HG03196 (cell line): ENCODE results near the gene KPNB1.

Source experiments
- ATAC-seq: cut with Tn5 transposase; IDR thresholded peaks from one replicate; pipeline ENCODE4 v1.9.1; 2021; ENCODE audit not compliant: unreplicated experiment

KPNB1 gene

GRCh38 chr17:47649153-47649971 is at the start of gene KPNB1:
KPNB1 (plus strand) TSS chr17:47649919; CDS start chr17:47650245, 326 bp downstream.
- peak; percentile 82 for ATAC-seq

DNA sequence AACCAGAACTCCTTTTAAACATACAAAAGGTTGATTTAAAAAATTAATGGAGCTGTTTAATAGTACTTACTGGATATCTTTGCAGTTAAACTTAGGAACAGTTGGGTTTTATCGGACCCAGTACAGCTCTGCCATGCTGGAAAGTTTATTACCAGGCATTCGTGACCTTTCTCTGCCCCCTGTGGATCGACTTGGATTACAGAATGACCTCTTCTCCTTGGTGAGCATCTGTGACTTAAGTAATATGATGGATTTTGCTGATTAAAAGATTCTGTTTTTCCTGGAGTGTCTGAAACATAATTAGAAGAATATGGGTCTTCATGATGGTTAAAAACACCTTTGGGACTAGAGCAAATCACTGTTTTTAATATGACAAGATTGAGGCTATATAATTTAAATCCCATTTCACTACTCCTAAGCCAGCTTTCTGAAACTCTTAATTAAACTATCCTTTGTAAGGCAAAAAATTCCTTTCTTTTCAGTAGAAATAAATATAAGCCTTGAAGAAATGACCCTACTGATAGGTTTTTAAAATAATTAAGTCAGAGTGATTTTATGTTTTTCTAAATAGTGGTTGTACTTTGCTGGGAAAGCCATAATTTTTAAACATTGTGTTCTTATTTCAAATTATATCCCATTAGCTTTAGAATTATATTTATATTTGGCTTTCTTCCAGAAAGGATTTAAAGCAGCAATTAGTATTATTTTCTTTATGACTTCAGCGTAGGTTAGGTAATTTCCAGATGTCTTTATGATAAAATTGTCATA is 45.7 kb upstream of the KPNB1 start:
- no peak for ATAC-seq

DNA sequence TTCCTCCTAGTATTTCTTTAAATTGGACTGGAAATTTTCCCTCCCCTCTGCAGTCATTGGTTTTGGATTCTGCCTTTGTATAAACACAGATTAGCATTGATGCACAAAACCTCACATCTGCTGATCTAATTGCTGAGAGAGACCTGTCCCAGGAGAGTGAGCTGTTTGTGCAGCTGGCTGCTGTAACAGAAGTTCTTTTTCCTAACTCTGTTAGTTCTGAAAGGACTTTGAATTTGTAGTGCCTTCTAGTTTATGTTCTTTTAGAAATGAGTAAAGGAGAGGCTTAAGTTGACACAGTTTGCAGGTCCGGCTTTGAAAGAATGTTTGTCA is 45.2 kb upstream of the KPNB1 start:
- no peak for ATAC-seq

GRCh38 chr17:47605011-47605410 is 44.7 kb upstream of the KPNB1 start:
- no peak for ATAC-seq

- no peak for ATAC-seq
These were observed 42.2 kb upstream of the KPNB1 start for GRCh38 chr17:47607481-47607880.

GRCh38 chr17:47611372-47612350 is 38.1 kb upstream of the KPNB1 start:
- ATAC-seq = no peak

GRCh38 chr17:47615766-47616424 is 33.8 kb upstream of the KPNB1 start:
- ATAC-seq = no peak

GRCh38 chr17:47618410-47618809 is 31.3 kb upstream of the KPNB1 start:
- no peak for ATAC-seq

DNA sequence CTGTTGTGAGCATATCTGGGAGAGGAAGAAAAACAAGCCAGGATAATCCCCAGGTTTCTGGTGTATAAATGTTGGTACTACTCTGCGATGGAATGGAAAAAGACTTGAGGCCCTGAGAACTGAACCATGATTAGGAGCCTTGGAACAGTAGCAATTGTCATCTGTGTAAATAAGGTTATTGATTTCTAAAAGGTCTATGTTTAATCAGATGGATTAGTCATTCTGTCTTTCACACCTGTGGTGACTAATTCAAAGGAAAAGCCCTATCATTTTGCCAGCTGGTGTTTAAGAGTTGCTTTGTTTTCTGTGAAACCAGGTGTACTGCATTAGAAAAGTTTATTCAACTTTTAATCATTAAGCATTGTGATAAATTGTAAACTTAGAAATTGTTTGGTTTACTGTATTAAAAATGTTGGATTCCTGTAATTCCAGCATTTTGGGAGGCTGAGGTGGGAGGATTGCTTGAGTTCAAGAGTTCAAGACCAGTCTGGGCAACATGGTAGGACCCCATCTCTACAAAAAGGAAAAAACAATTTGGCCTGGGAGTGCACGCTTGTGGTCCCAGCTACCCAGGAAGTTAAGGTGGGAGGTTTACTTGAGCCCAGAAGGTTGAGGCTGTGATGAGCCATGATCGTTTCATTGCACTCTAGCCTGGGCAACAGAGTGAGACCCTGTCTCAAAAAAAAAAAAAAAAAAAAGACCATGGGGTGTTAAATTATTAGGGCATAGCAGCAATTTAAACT is 29.0 kb upstream of the KPNB1 start:
- no peak for ATAC-seq

GRCh38 chr17:47621293-47622179 is 28.2 kb upstream of the KPNB1 start:
- no peak for ATAC-seq

GRCh38 chr17:47622180-47622549 is 27.6 kb upstream of the KPNB1 start:
- ATAC-seq = no peak

DNA sequence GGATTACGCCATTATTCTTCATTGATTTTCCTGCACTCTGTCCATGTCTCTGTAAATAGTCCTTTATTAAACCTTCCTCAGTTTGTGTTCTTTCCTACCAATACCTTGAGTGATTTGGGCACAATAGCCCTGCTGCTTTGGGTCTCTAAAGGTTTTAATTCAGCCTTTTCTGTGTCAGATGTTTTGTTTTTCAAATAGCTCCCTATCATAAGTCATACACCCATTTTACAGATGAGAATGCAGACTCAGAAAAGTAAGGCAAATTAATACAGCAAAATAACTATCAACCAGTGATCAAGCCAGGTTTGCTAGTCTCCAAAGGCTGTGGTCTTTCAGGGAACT is 25.0 kb upstream of the KPNB1 start:
- ATAC-seq = no peak

DNA sequence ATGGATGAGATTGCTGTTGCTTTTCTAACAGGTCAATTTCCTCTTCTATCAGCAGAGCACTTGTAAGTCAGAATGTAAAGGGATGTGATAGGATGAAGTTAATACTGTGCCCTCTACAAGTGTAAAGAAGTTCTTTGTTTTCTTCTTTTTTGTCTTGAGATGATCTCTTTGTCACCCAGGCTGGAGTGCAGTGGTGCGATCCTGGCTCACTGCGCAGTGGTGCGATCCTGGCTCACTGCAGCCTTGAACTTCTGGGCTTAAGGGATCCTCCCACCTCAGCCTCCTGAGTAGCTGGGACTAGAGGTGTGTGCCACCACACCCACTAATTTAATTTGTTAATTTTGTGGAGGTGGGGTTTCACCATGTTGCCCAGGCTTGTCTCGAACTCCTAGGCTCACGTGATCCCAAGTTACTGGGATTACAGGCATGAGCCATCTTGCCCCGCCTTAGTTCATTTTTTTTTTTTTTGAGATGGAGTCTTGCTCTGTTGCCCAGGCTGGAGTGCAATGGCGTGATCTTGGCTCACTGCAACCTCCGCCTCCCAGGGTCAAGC is 21.6 kb upstream of the KPNB1 start:
- no peak for ATAC-seq

GRCh38 chr17:47629826-47630225 is 19.9 kb upstream of the KPNB1 start:
- no peak for ATAC-seq

- ATAC-seq = no peak
These were observed 19.1 kb upstream of the KPNB1 start for GRCh38 chr17:47630614-47631013.

DNA sequence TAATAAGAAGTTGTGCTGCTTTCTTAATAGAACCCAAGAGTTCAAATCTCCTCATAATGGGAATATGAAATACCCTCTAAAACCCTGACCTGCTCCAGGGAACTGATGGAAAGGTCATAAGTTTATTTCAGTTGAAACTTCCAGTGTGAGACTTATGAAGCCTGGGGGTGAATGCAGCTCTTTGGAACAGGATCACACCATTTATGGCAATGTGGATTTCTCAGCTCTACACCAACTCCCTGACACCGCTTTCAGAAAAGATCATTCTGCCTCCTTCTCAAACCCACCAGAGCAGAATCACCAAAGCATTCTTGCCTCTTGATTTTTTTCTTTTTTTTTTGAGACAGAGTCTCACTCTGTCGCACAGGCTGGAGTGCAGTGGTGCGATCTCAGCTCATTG is 16.7 kb upstream of the KPNB1 start:
- ATAC-seq = no peak

DNA sequence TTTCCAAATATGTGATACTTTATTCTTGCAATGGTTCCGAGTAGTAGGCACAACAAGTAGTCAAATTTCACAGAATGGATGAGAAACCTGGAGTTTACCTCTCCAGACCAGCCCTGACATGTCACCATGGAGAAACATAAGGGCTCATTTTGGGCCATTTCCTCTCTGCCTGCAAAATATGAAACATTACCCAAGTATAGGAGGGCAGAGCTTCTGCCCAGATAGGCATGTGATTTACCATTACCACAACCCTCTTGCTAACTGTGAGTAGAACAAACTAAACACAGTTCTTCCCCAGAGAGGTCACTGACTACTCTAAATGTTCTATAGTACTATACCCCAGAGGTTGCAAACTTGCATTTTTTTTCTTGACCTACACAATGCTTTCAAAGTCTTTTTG is 15.7 kb upstream of the KPNB1 start:
- no peak for ATAC-seq

DNA sequence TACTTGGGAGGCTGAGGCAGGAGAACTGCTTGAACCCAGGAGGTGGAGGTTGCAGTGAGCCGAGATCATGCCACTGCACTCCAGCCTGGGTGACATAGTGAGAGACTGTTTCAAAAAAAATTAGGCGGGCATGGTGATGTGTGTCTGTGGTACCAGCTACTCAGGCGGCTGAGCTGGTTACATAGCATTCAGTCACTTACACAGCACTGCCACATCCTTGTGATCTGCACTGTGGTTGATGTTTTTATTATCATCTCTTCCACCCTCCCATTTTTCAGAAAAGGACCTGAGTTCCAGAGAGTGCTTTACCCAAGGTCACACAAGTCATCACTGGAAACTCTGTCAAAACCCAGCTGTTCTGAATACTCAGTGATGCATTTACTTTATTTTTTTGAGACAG is 14.8 kb upstream of the KPNB1 start:
- no peak for ATAC-seq

GRCh38 chr17:47635734-47636133 is 14.0 kb upstream of the KPNB1 start:
- ATAC-seq = no peak
